IMR-90 (cell line): ENCODE data around the gene RAB3C.
"Not testable (repeated sequence)": the region's sequence is repeated elsewhere in the genome, so short reads cannot be mapped to it uniquely, and the experiment has no call there.

Experiments used
- CEBPB ChIP-seq: IDR thresholded peaks from 2 replicates; pipeline ENCODE4 v1.6.1; 2012; ENCODE audit warnings: low read depth, low read length, improper control_type of control experiment
- CTCF ChIP-seq: conservative IDR thresholded peaks from 2 replicates; pipeline ENCODE4 v1.5.1; 2012; ENCODE audit warnings: mild to moderate bottlenecking, low read depth, low read length, improper control_type of control experiment
- MAFK ChIP-seq: IDR thresholded peaks from 2 replicates; pipeline ENCODE4 v1.6.1; 2012; ENCODE audit warnings: low read depth, low read length, improper control_type of control experiment
- MXI1 ChIP-seq: IDR thresholded peaks from 2 replicates; pipeline ENCODE4 v1.6.1; 2012; ENCODE audit warnings: low read depth, mild to moderate bottlenecking, low read length, moderate library complexity, borderline replicate concordance
- POLR2A ChIP-seq: IDR thresholded peaks from 2 replicates; pipeline ENCODE4 v1.6.1; 2012; ENCODE audit warnings: mild to moderate bottlenecking, low read depth, low read length
- RAD21 ChIP-seq: IDR thresholded peaks from 2 replicates; pipeline ENCODE4 v1.6.1; 2012; ENCODE audit warnings: low read length, improper control_type of control experiment
- RFX5 ChIP-seq: IDR thresholded peaks from 2 replicates; pipeline ENCODE4 v1.8.0; 2012; ENCODE audit warnings: low read depth, mild to moderate bottlenecking, low read length, moderate library complexity

GRCh38 chr5:58541935-58542334, 40.9 kb upstream of the RAB3C start:
- TF ChIP-seq CTCF, MAFK, POLR2A, RAD21, CEBPB, MXI1, RFX5: not testable (repeated sequence)
